ENCODE measurements around the gene ZSWIM1.

GRCh38 chr20:45866454-45866853 lies 14.6 kb upstream of the ZSWIM1 start:
- no peak for TF ChIP-seq CTCF (IDR thresholded peaks at IDR 0.05)
- TF ChIP-seq POLR2A (IDR thresholded peaks at IDR 0.05): no peak
- no peak for TF ChIP-seq EP300 (IDR thresholded peaks at IDR 0.05)
